Neutrophil (primary cell): ENCODE measurements around the gene RASSF4.

Source experiments
- H3K27ac ChIP-seq: fragments of 200-600 bp; sonication (generic); 2 replicates; pipeline ENCODE4 v1.5.1; 2016; ENCODE audit warnings: mild to moderate bottlenecking, moderate library complexity
- H3K27me3 ChIP-seq: fragments of 200-600 bp; sonication (generic); 2 replicates; pipeline ENCODE4 v1.6.0; 2016; ENCODE audit warnings: mild to moderate bottlenecking
- H3K36me3 ChIP-seq: fragments of 200-600 bp; sonication (generic); 2 replicates; pipeline ENCODE4 v1.5.1; 2017
- H3K4me1 ChIP-seq, 2 experiments: fragments of 200-600 bp in 1 of 2; sonication (generic) in 1 of 2; 1 replicate in 1 of 2; 2 replicates in 1 of 2; pipeline versions ENCODE4 v1.5.1 to v1.6.1; 2013 to 2016; ENCODE audit warnings: low read depth in 1 of 2, low read length in 1 of 2, mild to moderate bottlenecking in 1 of 2, moderate library complexity in 1 of 2; ENCODE audit not compliant: control insufficient read depth in 1 of 2, insufficient read depth in 1 of 2
- H3K4me3 ChIP-seq, 2 experiments: fragments of 200-600 bp in 1 of 2; sonication (generic) in 1 of 2; 1 replicate in 1 of 2; 2 replicates in 1 of 2; pipeline ENCODE4 v1.5.1; 2013 to 2016; ENCODE audit warnings: low read depth in 1 of 2, low read length in 1 of 2, mild to moderate bottlenecking in 1 of 2, moderate library complexity in 1 of 2
- H3K9me3 ChIP-seq: fragments of 200-600 bp; sonication (generic); 2 replicates; pipeline ENCODE4 v1.5.1; 2016
- CTCF ChIP-seq: fragments of 200-600 bp; sonication (generic); IDR thresholded peaks from 2 replicates; pipeline ENCODE4 v1.5.1; 2016; ENCODE audit warnings: antibody characterized with exemption

The RASSF4 gene

GRCh38 chr10:44949915-44950314, 9.7 kb upstream of the RASSF4 start:
- Histone ChIP-seq H3K36me3 (peaks cover 15% of the 10 kb centered on the region), H3K27me3 (no peaks in the 10 kb centered on the region), H3K27ac (no peak overlapping the region), H3K4me1 (peaks cover 28 to 30% of the 10 kb centered on the region in 2 experiments), H3K9me3 (no peaks in the 10 kb centered on the region), H3K4me3 (no peak overlapping the region)
- no peak for TF ChIP-seq CTCF

- Histone ChIP-seq H3K4me3 (no peak overlapping the region), H3K36me3 (peaks cover 17% of the 10 kb centered on the region), H3K4me1 (peaks cover 30 to 34% of the 10 kb centered on the region in 2 experiments), H3K27ac (no peak overlapping the region), H3K9me3 (no peaks in the 10 kb centered on the region), H3K27me3 (no peaks in the 10 kb centered on the region)
- no peak for TF ChIP-seq CTCF
These were observed 9.0 kb upstream of the RASSF4 start for GRCh38 chr10:44950326-44951225.

- no peak overlapping the region for H3K4me3 ChIP-seq
- H3K27me3 ChIP-seq: no peaks in the 10 kb centered on the region
- no peak overlapping the region for H3K27ac ChIP-seq
- H3K9me3 ChIP-seq: no peaks in the 10 kb centered on the region
- TF ChIP-seq CTCF: no peak
- peaks cover 21% of the 10 kb centered on the region for H3K36me3 ChIP-seq
- H3K4me1 ChIP-seq: peaks cover 26 to 32% of the 10 kb centered on the region in 2 experiments
These were observed 7.9 kb upstream of the RASSF4 start for GRCh38 chr10:44951576-44952226.

- no peak for TF ChIP-seq CTCF
These were observed 6.8 kb upstream of the RASSF4 start for GRCh38 chr10:44952779-44953231.

GRCh38 chr10:44954042-44954441, 5.6 kb upstream of the RASSF4 start:
- Histone ChIP-seq H3K36me3 (peaks cover 21% of the 10 kb centered on the region), H3K27ac (no peak overlapping the region), H3K4me3 (no peak overlapping the region), H3K27me3 (no peaks in the 10 kb centered on the region), H3K9me3 (no peaks in the 10 kb centered on the region), H3K4me1 (peaks cover 22 to 23% of the 10 kb centered on the region in 2 experiments)
- TF ChIP-seq CTCF: no peak

More at GRCh38 chr10:44952779-44953231, 6.8 kb upstream of the RASSF4 start:
- H3K27me3 ChIP-seq: no peaks in the 10 kb centered on the region
- peaks cover 21% of the 10 kb centered on the region for H3K36me3 ChIP-seq
- H3K4me3 ChIP-seq: no peak overlapping the region
- no peak overlapping the region for H3K27ac ChIP-seq
- no peaks in the 10 kb centered on the region for H3K9me3 ChIP-seq
- peaks cover 22 to 24% of the 10 kb centered on the region in 2 experiments for H3K4me1 ChIP-seq
